ENCODE results near the gene CRTAC1.

Gene CRTAC1

GRCh38 chr10:97923476-97923875 is 106.9 kb downstream of the CRTAC1 start:
- no peak for DNase-seq (ENCODE audit: low spot score)

- DNase-seq (ENCODE audit: low spot score) = no peak
Observed at GRCh38 chr10:97923057-97923456, 107.4 kb downstream of the CRTAC1 start.

- DNase-seq (ENCODE audit: low spot score) = no peak
Observed at GRCh38 chr10:97922022-97922758, 108.2 kb downstream of the CRTAC1 start.

- DNase-seq (ENCODE audit: low spot score) = no peak
Observed at GRCh38 chr10:97921581-97922021, 108.8 kb downstream of the CRTAC1 start.

- no peak for DNase-seq (ENCODE audit: low spot score)
Observed at GRCh38 chr10:97920865-97921264, 109.6 kb downstream of the CRTAC1 start.

- DNase-seq (ENCODE audit: low spot score) = no peak
Observed at GRCh38 chr10:97919012-97919411, 111.4 kb downstream of the CRTAC1 start.

GRCh38 chr10:97916586-97916985 is 113.8 kb downstream of the CRTAC1 start:
- DNase-seq (ENCODE audit: low spot score) = no peak

- no peak for DNase-seq (ENCODE audit: low spot score)
Observed at GRCh38 chr10:97915346-97916131, 114.9 kb downstream of the CRTAC1 start.

- DNase-seq (ENCODE audit: low spot score) = peak; percentile 89
Observed at GRCh38 chr10:97914837-97915211, 115.6 kb downstream of the CRTAC1 start.

- DNase-seq (ENCODE audit: low spot score) = no peak
Observed at GRCh38 chr10:97914171-97914836, 116.1 kb downstream of the CRTAC1 start.

- DNase-seq (ENCODE audit: low spot score) = no peak
Observed at GRCh38 chr10:97913614-97914013, 116.8 kb downstream of the CRTAC1 start.

- no peak for DNase-seq (ENCODE audit: low spot score)
Observed at GRCh38 chr10:97913193-97913592, 117.2 kb downstream of the CRTAC1 start.

- no peak for DNase-seq (ENCODE audit: low spot score)
Observed at GRCh38 chr10:97911217-97911616, 119.2 kb downstream of the CRTAC1 start.

- no peak for DNase-seq (ENCODE audit: low spot score)
Observed at GRCh38 chr10:97910661-97911060, 119.8 kb downstream of the CRTAC1 start.

- no peak for DNase-seq (ENCODE audit: low spot score)
Observed at GRCh38 chr10:97907830-97908229, 122.6 kb downstream of the CRTAC1 start.

GRCh38 chr10:97907211-97907610 is 123.2 kb downstream of the CRTAC1 start:
- no peak for DNase-seq (ENCODE audit: low spot score)

- no peak for DNase-seq (ENCODE audit: low spot score)
Observed at GRCh38 chr10:97905276-97905675, 125.1 kb downstream of the CRTAC1 start.

- DNase-seq (ENCODE audit: low spot score) = no peak
Observed at GRCh38 chr10:97904576-97904975, 125.8 kb downstream of the CRTAC1 start.

- DNase-seq (ENCODE audit: low spot score) = no peak
Observed at GRCh38 chr10:97904018-97904381, 126.4 kb downstream of the CRTAC1 start.

GRCh38 chr10:97903128-97904017 is 127.0 kb downstream of the CRTAC1 start:
- DNase-seq (ENCODE audit: low spot score) = no peak

- no peak for DNase-seq (ENCODE audit: low spot score)
Observed at GRCh38 chr10:97901381-97901780, 129.0 kb downstream of the CRTAC1 start.

- DNase-seq (ENCODE audit: low spot score) = no peak
Observed at GRCh38 chr10:97898429-97898828, 132.0 kb downstream of the CRTAC1 start.
